Endothelial cell of coronary artery (primary cell): ENCODE results near the gene RASIP1. TPM values are rescaled to one million over a fixed set of nuclear protein-coding genes. Genes with fewer than 3 reads are reported as not detected.

Source experiments
- total RNA-seq: library from RNA; depleted of rRNA; stranded (reverse); fragments of >200 nt; gene quantifications from 2 replicates; pipeline ENCODE4 v1.2.3, GENCODE V29; 2014

The RASIP1 gene
- 54.5 and 70.3 TPM in 2 replicates for total RNA-seq

GRCh38 chr19:48740164-48740972 lies at the start of gene RASIP1:
Gene RASIP1 (minus strand): TSS chr19:48740610. CDS start chr19:48740282, 328 bp downstream.

GRCh38 chr19:48755084-48755641 lies 14.8 kb upstream of the RASIP1 start, which contains the start of gene FGF21:
Gene FGF21 (plus strand): TSS chr19:48755524. CDS start chr19:48756237, 713 bp downstream.

GRCh38 chr19:48752496-48753365 lies 12.3 kb upstream of the RASIP1 start, which contains the start of gene FUT1:
Gene FUT1 (minus strand): TSS chr19:48752641. CDS start chr19:48751281, 1,360 bp downstream.

GRCh38 chr19:48746738-48747575 lies 6.5 kb upstream of the RASIP1 start, which contains the start of gene IZUMO1:
Gene IZUMO1 (minus strand): TSS chr19:48746909. CDS start chr19:48745859, 1,050 bp downstream.

GRCh38 chr19:48719263-48720171 lies 20.9 kb downstream of the RASIP1 start, which contains the start of gene MAMSTR:
Gene MAMSTR (minus strand): TSS chr19:48719725. CDS start chr19:48719031, 694 bp downstream.

GRCh38 chr19:48695743-48696352 lies 44.6 kb downstream of the RASIP1 start, which contains the start of gene FUT2:
Gene FUT2 (plus strand): TSS chr19:48695971. CDS start chr19:48702957, 6,986 bp downstream.

GRCh38 chr19:48672994-48673393 lies 67.4 kb downstream of the RASIP1 start, which contains the start of gene NTN5:
Gene NTN5 (minus strand): TSS chr19:48673017. CDS start chr19:48670986, 2,031 bp downstream.

Other genes starting within 250 kb of the RASIP1 start
- under 0.01 and 0.28 TPM in 2 replicates for gene LMTK3, start 228.8 kb downstream of the RASIP1 start, total RNA-seq
- gene SULT2B1, start 188.4 kb downstream of the RASIP1 start, total RNA-seq, result not detected in 2 replicates
- not detected in 2 replicates for gene SPACA4, start 133.9 kb downstream of the RASIP1 start, total RNA-seq
- 0.56 and 0.90 TPM in 2 replicates for gene FAM83E, start 125.5 kb downstream of the RASIP1 start, total RNA-seq
- 2,428 and 2,851 TPM in 2 replicates for gene RPL18, start 121.4 kb downstream of the RASIP1 start, total RNA-seq
- 4.6 and 5.0 TPM in 2 replicates for gene SPHK2, start 121.1 kb downstream of the RASIP1 start, total RNA-seq
- gene DBP, start 103.2 kb downstream of the RASIP1 start, total RNA-seq, result 0.81 and 1.6 TPM in 2 replicates
- gene CA11, start 94.4 kb downstream of the RASIP1 start, total RNA-seq, result 1.3 and 1.7 TPM in 2 replicates
- gene NTN5, start 67.6 kb downstream of the RASIP1 start, total RNA-seq, result under 0.01 TPM in 1 of 2 replicates, not detected in the other
- not detected in 2 replicates for gene FUT2, start 44.6 kb downstream of the RASIP1 start, total RNA-seq
- gene MAMSTR, start 20.9 kb downstream of the RASIP1 start, total RNA-seq, result 0.09 and 0.38 TPM in 2 replicates
- 0.27 and 0.38 TPM in 2 replicates for gene IZUMO1, start 6.3 kb upstream of the RASIP1 start, total RNA-seq
- gene FUT1, start 12.0 kb upstream of the RASIP1 start, total RNA-seq, result 4.5 and 6.9 TPM in 2 replicates
- gene FGF21, start 14.9 kb upstream of the RASIP1 start, total RNA-seq, result not detected in 2 replicates
- 36.6 and 36.9 TPM in 2 replicates for gene BCAT2, start 70.4 kb upstream of the RASIP1 start, total RNA-seq
- gene HSD17B14, start 95.9 kb upstream of the RASIP1 start, total RNA-seq, result 4.6 and 4.9 TPM in 2 replicates
- 1.2 and 3.2 TPM in 2 replicates for gene PLEKHA4, start 128.0 kb upstream of the RASIP1 start, total RNA-seq
- gene PPP1R15A, start 131.8 kb upstream of the RASIP1 start, total RNA-seq, result 29.1 and 32.7 TPM in 2 replicates
- not detected in 2 replicates for gene TULP2, start 158.1 kb upstream of the RASIP1 start, total RNA-seq
- gene NUCB1, start 159.7 kb upstream of the RASIP1 start, total RNA-seq, result 112 and 148 TPM in 2 replicates
- gene DHDH, start 193.1 kb upstream of the RASIP1 start, total RNA-seq, result 0.18 TPM in 1 of 2 replicates, not detected in the other
- gene BAX, start 214.3 kb upstream of the RASIP1 start, total RNA-seq, result 143 and 157 TPM in 2 replicates
- gene FTL, start 224.7 kb upstream of the RASIP1 start, total RNA-seq, result 714 and 907 TPM in 2 replicates